ENCODE data around the gene FSCN2. TPM values are rescaled to one million over a fixed set of nuclear protein-coding genes. Genes with fewer than 3 reads are reported as not detected.

Gene FSCN2
- total RNA-seq, 1 donor from 2014 or later: 5.6 TPM

DNA sequence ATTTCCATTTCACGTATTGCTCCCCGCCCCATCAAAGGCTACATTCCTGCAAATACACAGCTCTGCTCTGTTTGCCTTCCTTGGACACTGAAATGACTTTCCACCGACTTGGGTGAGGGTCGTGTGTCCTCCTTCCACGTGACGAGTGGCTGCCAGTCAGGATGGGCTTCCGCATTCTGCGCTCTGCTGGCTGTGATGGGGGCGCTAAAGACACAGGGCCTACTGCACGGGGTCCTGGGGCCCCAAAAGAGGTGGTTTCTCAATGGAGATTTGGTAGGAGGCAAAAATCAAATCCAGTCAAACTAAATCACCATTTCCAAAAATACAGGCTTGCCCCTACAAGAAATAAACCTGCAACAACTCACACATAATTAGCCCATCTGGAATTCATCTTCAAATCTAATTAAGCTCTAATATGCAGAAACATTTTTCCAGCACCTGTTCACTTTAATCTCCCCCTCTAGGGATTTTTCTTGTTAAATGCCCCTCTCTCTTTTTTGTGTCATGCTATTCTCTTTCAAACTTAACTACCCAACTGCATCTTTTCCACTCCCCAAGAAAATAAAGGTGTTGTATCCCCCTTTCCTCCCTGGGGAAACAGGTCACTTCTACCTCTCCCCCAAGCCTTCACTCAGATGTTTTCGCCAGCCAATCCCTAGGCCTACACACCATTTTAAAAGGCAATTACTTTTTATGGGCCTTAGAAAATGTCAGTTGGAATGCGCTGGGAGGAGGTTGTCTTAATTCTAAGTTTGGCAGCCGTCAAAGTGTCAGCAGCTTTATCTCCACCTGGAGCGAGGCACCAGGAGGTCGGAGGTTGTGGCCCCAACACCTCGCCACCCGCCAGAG, 45.8 kb downstream of the FSCN2 start:
- no peaks in the 10 kb centered on the region for H3K27me3 Mint-ChIP-seq (ENCODE audit: low read depth, unreplicated experiment)
- H3K4me1 ChIP-seq (ENCODE audit: insufficient read depth, low read length): peaks cover 34% of the 10 kb centered on the region
- H3K4me3 Mint-ChIP-seq (ENCODE audit: unreplicated experiment): peak overlapping the region; percentile 57
- H4K20me1 ChIP-seq (ENCODE audit: insufficient read depth, low read length): no peaks in the 10 kb centered on the region
- no peaks in the 10 kb centered on the region for H3K27me3 ChIP-seq (ENCODE audit: insufficient read depth, low read length)
- FAIRE-seq: no peak
- peaks cover 35% of the 10 kb centered on the region for H3K4me1 Mint-ChIP-seq (ENCODE audit: low read depth, unreplicated experiment)
- peak overlapping the region; percentile 58 for H3K27ac Mint-ChIP-seq (ENCODE audit: unreplicated experiment)
- H3K9me3 Mint-ChIP-seq (ENCODE audit: unreplicated experiment): peaks cover 2% of the 10 kb centered on the region
- no peak overlapping the region for H3K27ac ChIP-seq (ENCODE audit: low read depth, low read length)
- no peak overlapping the region for H3K9ac ChIP-seq (ENCODE audit: low read length)
- no peak for DNase-seq (ENCODE audit: low read depth)
- H2AFZ ChIP-seq (ENCODE audit: low read depth, low read length): no peak overlapping the region
- H3K4me3 ChIP-seq (ENCODE audit: insufficient read depth, low read depth, low read length): no peak overlapping the region
- H3K9me3 ChIP-seq (ENCODE audit: insufficient read depth, low read depth, low read length): no peaks in the 10 kb centered on the region
- no peak overlapping the region for H3K4me2 ChIP-seq (ENCODE audit: low read length)
- peaks cover 22% of the 10 kb centered on the region for H3K36me3 ChIP-seq (ENCODE audit: insufficient read depth, low read length)
- peaks cover 42% of the 10 kb centered on the region for H3K79me2 ChIP-seq (ENCODE audit: insufficient read depth, low read length)
- peaks cover 45% of the 10 kb centered on the region for H3K36me3 Mint-ChIP-seq (ENCODE audit: low read depth, unreplicated experiment)
- TF ChIP-seq, protein P1, sequence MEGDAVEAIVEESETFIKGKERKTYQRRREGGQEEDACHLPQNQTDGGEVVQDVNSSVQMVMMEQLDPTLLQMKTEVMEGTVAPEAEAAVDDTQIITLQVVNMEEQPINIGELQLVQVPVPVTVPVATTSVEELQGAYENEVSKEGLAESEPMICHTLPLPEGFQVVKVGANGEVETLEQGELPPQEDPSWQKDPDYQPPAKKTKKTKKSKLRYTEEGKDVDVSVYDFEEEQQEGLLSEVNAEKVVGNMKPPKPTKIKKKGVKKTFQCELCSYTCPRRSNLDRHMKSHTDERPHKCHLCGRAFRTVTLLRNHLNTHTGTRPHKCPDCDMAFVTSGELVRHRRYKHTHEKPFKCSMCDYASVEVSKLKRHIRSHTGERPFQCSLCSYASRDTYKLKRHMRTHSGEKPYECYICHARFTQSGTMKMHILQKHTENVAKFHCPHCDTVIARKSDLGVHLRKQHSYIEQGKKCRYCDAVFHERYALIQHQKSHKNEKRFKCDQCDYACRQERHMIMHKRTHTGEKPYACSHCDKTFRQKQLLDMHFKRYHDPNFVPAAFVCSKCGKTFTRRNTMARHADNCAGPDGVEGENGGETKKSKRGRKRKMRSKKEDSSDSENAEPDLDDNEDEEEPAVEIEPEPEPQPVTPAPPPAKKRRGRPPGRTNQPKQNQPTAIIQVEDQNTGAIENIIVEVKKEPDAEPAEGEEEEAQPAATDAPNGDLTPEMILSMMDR (IDR thresholded peaks at IDR 0.05; ENCODE audit: insufficient read depth, low read depth, low read length): no peak
- no peak for TF ChIP-seq EZH2 (IDR thresholded peaks at IDR 0.05; ENCODE audit: insufficient read depth, low read length)

DNA sequence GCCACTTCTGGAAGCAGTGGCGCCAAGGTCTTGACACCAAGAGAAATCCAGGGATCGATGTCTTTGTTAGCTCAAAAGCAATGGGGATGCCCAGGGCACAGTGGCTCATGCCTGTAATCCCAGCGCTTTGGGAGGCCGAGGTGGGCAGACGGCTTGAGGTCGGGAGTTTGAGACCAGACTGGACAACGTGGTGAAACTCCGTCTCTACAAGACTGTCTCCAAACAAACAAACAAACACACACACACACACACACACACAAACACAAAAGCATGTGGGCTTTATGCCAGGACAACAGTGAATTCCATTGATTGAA, 46.4 kb downstream of the FSCN2 start:
- no peaks in the 10 kb centered on the region for H3K9me3 ChIP-seq (ENCODE audit: insufficient read depth, low read depth, low read length)
- H3K79me2 ChIP-seq (ENCODE audit: insufficient read depth, low read length): peaks cover 47% of the 10 kb centered on the region
- no peaks in the 10 kb centered on the region for H3K27me3 ChIP-seq (ENCODE audit: insufficient read depth, low read length)
- Mint-ChIP-seq H3K27ac (ENCODE audit: unreplicated experiment) (peak overlapping the region; percentile 58), H3K4me3 (ENCODE audit: unreplicated experiment) (peak overlapping the region; percentile 57), H3K9me3 (ENCODE audit: unreplicated experiment) (peaks cover 2% of the 10 kb centered on the region), H3K4me1 (ENCODE audit: low read depth, unreplicated experiment) (peaks cover 40% of the 10 kb centered on the region), H3K27me3 (ENCODE audit: low read depth, unreplicated experiment) (no peaks in the 10 kb centered on the region), H3K36me3 (ENCODE audit: low read depth, unreplicated experiment) (peaks cover 47% of the 10 kb centered on the region)
- no peak overlapping the region for H3K9ac ChIP-seq (ENCODE audit: low read length)
- H3K4me3 ChIP-seq (ENCODE audit: insufficient read depth, low read depth, low read length): no peak overlapping the region
- no peak overlapping the region for H3K4me2 ChIP-seq (ENCODE audit: low read length)
- DNase-seq (ENCODE audit: low read depth) (no peak), FAIRE-seq (no peak)
- H2AFZ ChIP-seq (ENCODE audit: low read depth, low read length): no peak overlapping the region
- no peak overlapping the region for H3K27ac ChIP-seq (ENCODE audit: low read depth, low read length)
- peaks cover 40% of the 10 kb centered on the region for H3K4me1 ChIP-seq (ENCODE audit: insufficient read depth, low read length)
- peaks cover 5% of the 10 kb centered on the region for H4K20me1 ChIP-seq (ENCODE audit: insufficient read depth, low read length)
- TF ChIP-seq, protein P1 (IDR thresholded peaks at IDR 0.05; ENCODE audit: insufficient read depth, low read depth, low read length): no peak
- no peak for TF ChIP-seq EZH2 (IDR thresholded peaks at IDR 0.05; ENCODE audit: insufficient read depth, low read length)
- peaks cover 17% of the 10 kb centered on the region for H3K36me3 ChIP-seq (ENCODE audit: insufficient read depth, low read length)

DNA sequence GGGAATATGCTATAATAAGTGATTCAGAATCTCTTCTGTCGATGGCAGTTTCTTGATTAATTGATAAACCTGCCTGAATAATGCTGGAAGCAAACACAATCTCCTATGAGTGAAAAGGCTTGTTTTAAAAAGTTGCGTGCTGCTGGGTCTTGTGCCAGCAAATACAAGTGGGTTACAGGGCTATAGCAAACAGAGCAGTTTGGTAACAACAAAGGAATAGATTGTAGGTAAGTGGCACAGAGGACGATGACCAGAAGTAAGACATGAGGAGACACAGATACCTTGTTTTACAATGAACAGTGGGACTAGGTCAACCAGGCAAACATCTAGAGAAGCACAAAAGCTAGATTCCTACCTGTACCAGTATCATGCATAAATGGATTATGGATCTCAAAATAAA, 47.7 kb downstream of the FSCN2 start:
- peaks cover 50% of the 10 kb centered on the region for H3K36me3 Mint-ChIP-seq (ENCODE audit: low read depth, unreplicated experiment)
- peak overlapping the region; percentile 43 for H3K4me3 Mint-ChIP-seq (ENCODE audit: unreplicated experiment)
- Histone ChIP-seq H4K20me1 (ENCODE audit: insufficient read depth, low read length) (peaks cover 12% of the 10 kb centered on the region), H3K27me3 (ENCODE audit: insufficient read depth, low read length) (no peaks in the 10 kb centered on the region), H3K4me3 (ENCODE audit: insufficient read depth, low read depth, low read length) (no peak overlapping the region), H3K36me3 (ENCODE audit: insufficient read depth, low read length) (peaks cover 13% of the 10 kb centered on the region), H3K4me1 (ENCODE audit: insufficient read depth, low read length) (peaks cover 52% of the 10 kb centered on the region), H3K9me3 (ENCODE audit: insufficient read depth, low read depth, low read length) (no peaks in the 10 kb centered on the region), H3K79me2 (ENCODE audit: insufficient read depth, low read length) (peaks cover 51% of the 10 kb centered on the region), H2AFZ (ENCODE audit: low read depth, low read length) (no peak overlapping the region), H3K27ac (ENCODE audit: low read depth, low read length) (peak overlapping the region; percentile 60), H3K4me2 (ENCODE audit: low read length) (peak overlapping the region; percentile 75), H3K9ac (ENCODE audit: low read length) (peak overlapping the region; percentile 24)
- DNase-seq (ENCODE audit: low read depth) (no peak), FAIRE-seq (no peak)
- peak overlapping the region; percentile 97 for H3K27ac Mint-ChIP-seq (ENCODE audit: unreplicated experiment)
- H3K4me1 Mint-ChIP-seq (ENCODE audit: low read depth, unreplicated experiment): peaks cover 52% of the 10 kb centered on the region
- TF ChIP-seq, protein P1 (IDR thresholded peaks at IDR 0.05; ENCODE audit: insufficient read depth, low read depth, low read length): no peak
- no peak for TF ChIP-seq EZH2 (IDR thresholded peaks at IDR 0.05; ENCODE audit: insufficient read depth, low read length)
- H3K9me3 Mint-ChIP-seq (ENCODE audit: unreplicated experiment): peaks cover 2% of the 10 kb centered on the region
- H3K27me3 Mint-ChIP-seq (ENCODE audit: low read depth, unreplicated experiment): no peaks in the 10 kb centered on the region

All from astrocyte (in vitro differentiated cells and primary cell).